Measurements from ENCODE around the gene VAMP2. TPM values are rescaled to one million over a fixed set of nuclear protein-coding genes. Genes with fewer than 3 reads are reported as not detected.
A peak's percentile ranks its signal among the peaks of the same experiment; 100 is the strongest.

Gene VAMP2
- total RNA-seq, 1 experiment from 2014 or later = 35.1 TPM

DNA sequence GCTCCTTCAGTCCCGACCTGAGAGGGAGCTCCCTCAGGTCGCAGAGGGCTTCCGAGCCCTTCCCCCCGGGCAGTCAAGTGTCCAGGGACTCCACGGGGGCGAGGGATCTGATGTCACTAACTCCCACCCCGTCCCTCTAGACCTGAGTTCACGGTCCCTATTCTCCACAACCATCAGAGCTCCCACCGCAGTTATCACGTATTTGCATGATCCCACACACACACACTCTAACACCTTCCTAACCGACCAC lies 6.8 kb downstream of the VAMP2 start:
- Histone ChIP-seq H3K9me2 (ENCODE audit: insufficient read depth) (no peaks in the 10 kb centered on the region), H3K27ac (peak overlapping the region; percentile 39; the same call in 1 of the 2 replicates), H3K4me1 (replicated peaks; ENCODE audit: insufficient read depth) (peaks cover 25% of the 10 kb centered on the region), H4K20me1 (ENCODE audit: insufficient read depth) (no peaks in the 10 kb centered on the region), H3K4me3 (peak overlapping the region; percentile 60), H3K79me2 (ENCODE audit: low read depth) (0 out of 2 replicates have a peak, but pooled peaks cover 6% of the 10 kb centered on the region), H3K9me3 (ENCODE audit: insufficient read depth, low read depth) (no peaks in the 10 kb centered on the region), H3K4me2 (peak overlapping the region; percentile 85), H3K36me3 (ENCODE audit: low read depth) (no peaks in the 10 kb centered on the region), H2AFZ (peak overlapping the region; percentile 83), H3F3A (ENCODE audit: insufficient read depth, low read depth) (peaks cover 22% of the 10 kb centered on the region; the same call in 1 of the 2 replicates), H3K27me3 (ENCODE audit: insufficient read depth, low read depth) (no peaks in the 10 kb centered on the region)
- intact Hi-C loops (cut with micrococcal nuclease; ENCODE audit: unreplicated experiment) = loop anchor here (1.0 to 5.0 kb wide), 5 partner anchors 17 to 314 kb away; partner anchors contain the start of gene CHD3
- TF ChIP-seq, protein P1, sequence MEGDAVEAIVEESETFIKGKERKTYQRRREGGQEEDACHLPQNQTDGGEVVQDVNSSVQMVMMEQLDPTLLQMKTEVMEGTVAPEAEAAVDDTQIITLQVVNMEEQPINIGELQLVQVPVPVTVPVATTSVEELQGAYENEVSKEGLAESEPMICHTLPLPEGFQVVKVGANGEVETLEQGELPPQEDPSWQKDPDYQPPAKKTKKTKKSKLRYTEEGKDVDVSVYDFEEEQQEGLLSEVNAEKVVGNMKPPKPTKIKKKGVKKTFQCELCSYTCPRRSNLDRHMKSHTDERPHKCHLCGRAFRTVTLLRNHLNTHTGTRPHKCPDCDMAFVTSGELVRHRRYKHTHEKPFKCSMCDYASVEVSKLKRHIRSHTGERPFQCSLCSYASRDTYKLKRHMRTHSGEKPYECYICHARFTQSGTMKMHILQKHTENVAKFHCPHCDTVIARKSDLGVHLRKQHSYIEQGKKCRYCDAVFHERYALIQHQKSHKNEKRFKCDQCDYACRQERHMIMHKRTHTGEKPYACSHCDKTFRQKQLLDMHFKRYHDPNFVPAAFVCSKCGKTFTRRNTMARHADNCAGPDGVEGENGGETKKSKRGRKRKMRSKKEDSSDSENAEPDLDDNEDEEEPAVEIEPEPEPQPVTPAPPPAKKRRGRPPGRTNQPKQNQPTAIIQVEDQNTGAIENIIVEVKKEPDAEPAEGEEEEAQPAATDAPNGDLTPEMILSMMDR (conservative IDR thresholded peaks at IDR 0.05) = no peak
- no peak for TF ChIP-seq EZH2 (IDR thresholded peaks at IDR 0.05; ENCODE audit: low read depth)
- no TSS peak for BruUV-seq (replicated peaks)
- POLR2A ChIA-PET (ENCODE audit: unreplicated experiment) = interaction anchor here (0.8 to 1.0 kb wide), 2 partner anchors 36 to 92 kb away, joined by 4 to 17 read pairs; partner anchors contain the start of gene CTC1
- CTCF ChIA-PET = no interaction called here
- DNase-seq = no peak

DNA sequence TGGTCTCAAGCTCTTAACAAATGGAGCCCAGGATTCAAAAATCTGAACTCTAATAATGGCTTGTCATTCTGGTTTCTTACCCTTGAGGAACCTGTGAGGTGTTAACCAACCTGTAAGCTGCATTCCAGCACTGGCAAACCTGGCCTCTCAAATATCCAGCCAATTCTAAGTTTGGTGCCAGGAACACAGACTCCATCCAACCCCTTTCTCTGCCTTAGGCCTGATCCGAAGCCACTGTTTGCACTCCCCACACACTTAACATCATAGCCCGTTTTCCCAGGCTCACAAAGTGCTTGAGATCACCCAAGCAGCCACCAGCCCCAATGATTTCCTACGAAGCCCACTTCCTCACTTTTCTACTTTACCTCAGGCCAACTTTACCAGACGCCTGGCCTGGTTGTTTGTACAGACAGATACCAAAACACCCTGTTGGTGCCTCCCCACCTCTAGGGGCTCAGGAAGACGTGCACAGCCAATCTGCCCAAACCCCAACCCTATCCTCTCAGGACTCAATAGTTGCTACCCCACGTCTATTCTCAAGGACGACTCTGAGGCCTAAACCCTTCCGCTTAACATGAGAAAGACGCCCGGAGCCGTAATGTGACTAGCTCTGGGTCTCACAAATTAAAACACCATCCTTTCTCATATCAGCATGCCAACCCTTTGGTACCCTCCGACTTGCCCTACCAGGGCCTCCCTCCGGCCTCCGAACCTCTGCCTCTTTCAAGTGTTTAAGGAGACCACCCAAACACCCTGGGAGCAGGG lies 7.3 kb downstream of the VAMP2 start:
- DNase-seq = no peak
- no TSS peak for BruUV-seq (replicated peaks)
- H3K79me2 ChIP-seq (ENCODE audit: low read depth) = 0 out of 2 replicates have a peak, but pooled peaks cover 6% of the 10 kb centered on the region
- H3K4me2 ChIP-seq = peak overlapping the region; percentile 85
- H4K20me1 ChIP-seq (ENCODE audit: insufficient read depth) = no peaks in the 10 kb centered on the region; the same call in 1 of the 2 replicates
- TF ChIP-seq EZH2 (IDR thresholded peaks at IDR 0.05; ENCODE audit: low read depth) = no peak
- TF ChIP-seq, protein P1 (conservative IDR thresholded peaks at IDR 0.05) = no peak
- POLR2A ChIA-PET (ENCODE audit: unreplicated experiment) = interaction anchor here (0.8 kb wide), 1 partner anchor 36 kb away, joined by 4 read pairs; no protein-coding TSS in a partner anchor
- H3K27ac ChIP-seq = peak overlapping the region; percentile 39; the same call in 1 of the 2 replicates
- peaks cover 25% of the 10 kb centered on the region for H3K4me1 ChIP-seq (replicated peaks; ENCODE audit: insufficient read depth)
- no peaks in the 10 kb centered on the region for H3K9me2 ChIP-seq (ENCODE audit: insufficient read depth)
- H3K27me3 ChIP-seq (ENCODE audit: insufficient read depth, low read depth) = no peaks in the 10 kb centered on the region
- CTCF ChIA-PET = no interaction called here
- H3K9me3 ChIP-seq (ENCODE audit: insufficient read depth, low read depth) = no peaks in the 10 kb centered on the region
- intact Hi-C loops (cut with micrococcal nuclease; ENCODE audit: unreplicated experiment) = loop anchor here (2.0 to 5.0 kb wide), 3 partner anchors 83 to 313 kb away; partner anchors contain the start of gene CHD3
- no peaks in the 10 kb centered on the region for H3K36me3 ChIP-seq (ENCODE audit: low read depth)
- peak overlapping the region; percentile 60 for H3K4me3 ChIP-seq
- peaks cover 22% of the 10 kb centered on the region; the same call in 1 of the 2 replicates for H3F3A ChIP-seq (ENCODE audit: insufficient read depth, low read depth)
- no peak overlapping the region for H2AFZ ChIP-seq

DNA sequence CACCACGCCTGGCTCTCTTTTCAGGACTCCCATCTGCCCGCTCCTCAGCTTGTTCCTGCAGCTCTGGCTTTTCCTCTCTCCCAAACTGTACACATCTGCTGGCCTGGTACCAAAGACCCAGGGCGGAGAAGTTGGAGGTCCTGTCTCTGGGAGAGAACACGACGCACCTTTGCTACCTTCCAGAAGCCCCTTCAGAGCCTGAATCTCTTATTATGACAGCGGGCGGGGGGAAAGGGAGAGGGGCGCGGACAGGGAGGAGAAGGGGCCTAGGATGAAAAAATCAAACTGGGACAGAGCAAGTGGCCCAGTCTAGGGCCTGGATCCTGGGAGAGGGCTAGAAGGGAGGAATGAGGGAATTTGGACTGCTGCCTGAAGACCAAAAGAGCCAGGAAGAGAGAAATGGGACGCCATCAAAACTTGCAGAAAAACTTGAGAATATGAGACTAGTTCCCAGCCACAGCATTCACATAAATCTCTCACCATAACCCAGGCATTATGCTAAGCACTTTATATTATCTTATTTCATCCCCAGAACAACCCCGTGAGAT lies 8.1 kb downstream of the VAMP2 start:
- peak overlapping the region; percentile 85 for H3K4me2 ChIP-seq
- DNase-seq = no peak
- no peak overlapping the region for H2AFZ ChIP-seq
- BruUV-seq (replicated peaks) = TSS peak; percentile 16
- H3K4me1 ChIP-seq (replicated peaks; ENCODE audit: insufficient read depth) = peaks cover 25% of the 10 kb centered on the region
- no peak overlapping the region for H3K27ac ChIP-seq
- H3K9me2 ChIP-seq (ENCODE audit: insufficient read depth) = no peaks in the 10 kb centered on the region
- ChIA-PET POLR2A (ENCODE audit: unreplicated experiment) (interaction anchor here (0.7 kb wide), 1 partner anchor 18 kb away, joined by 8 read pairs; no protein-coding TSS in a partner anchor), CTCF (no interaction called here)
- H3K36me3 ChIP-seq (ENCODE audit: low read depth) = no peaks in the 10 kb centered on the region
- H3K79me2 ChIP-seq (ENCODE audit: low read depth) = 0 out of 2 replicates have a peak, but pooled peaks cover 6% of the 10 kb centered on the region
- H3K9me3 ChIP-seq (ENCODE audit: insufficient read depth, low read depth) = no peaks in the 10 kb centered on the region
- H3F3A ChIP-seq (ENCODE audit: insufficient read depth, low read depth) = peaks cover 22% of the 10 kb centered on the region; the same call in 1 of the 2 replicates
- no peaks in the 10 kb centered on the region; the same call in 1 of the 2 replicates for H4K20me1 ChIP-seq (ENCODE audit: insufficient read depth)
- 0 out of 2 replicates have a peak overlapping the region, but pooled peaks have one; percentile 5 for H3K4me3 ChIP-seq
- H3K27me3 ChIP-seq (ENCODE audit: insufficient read depth, low read depth) = no peaks in the 10 kb centered on the region
- intact Hi-C loops (cut with micrococcal nuclease; ENCODE audit: unreplicated experiment) = loop anchor here (2.0 to 5.0 kb wide), 3 partner anchors 82 to 312 kb away; partner anchors contain the start of gene CHD3
- TF ChIP-seq, protein P1 (conservative IDR thresholded peaks at IDR 0.05) = no peak
- TF ChIP-seq EZH2 (IDR thresholded peaks at IDR 0.05; ENCODE audit: low read depth) = no peak

Data from PC-9 (cell line).